DND-41 (cell line): ENCODE data around the gene RHOA.

Source experiments
- EZH2 ChIP-seq: IDR thresholded peaks from 3 replicates; pipeline ENCODE4 v1.6.1; 2012; ENCODE audit warnings: borderline replicate concordance, low read depth, mild to moderate bottlenecking, moderate library complexity, low read length, inconsistent platforms; ENCODE audit not compliant: severe bottlenecking
- TF ChIP-seq, protein P1 (sequence below): IDR thresholded peaks from 2 replicates; pipeline ENCODE4 v1.5.1; 2012; ENCODE audit warnings: borderline replicate concordance, low read length, moderate library complexity, mild to moderate bottlenecking; ENCODE audit not compliant: poor library complexity, severe bottlenecking; ENCODE audit errors: extremely low read depth

DNA sequence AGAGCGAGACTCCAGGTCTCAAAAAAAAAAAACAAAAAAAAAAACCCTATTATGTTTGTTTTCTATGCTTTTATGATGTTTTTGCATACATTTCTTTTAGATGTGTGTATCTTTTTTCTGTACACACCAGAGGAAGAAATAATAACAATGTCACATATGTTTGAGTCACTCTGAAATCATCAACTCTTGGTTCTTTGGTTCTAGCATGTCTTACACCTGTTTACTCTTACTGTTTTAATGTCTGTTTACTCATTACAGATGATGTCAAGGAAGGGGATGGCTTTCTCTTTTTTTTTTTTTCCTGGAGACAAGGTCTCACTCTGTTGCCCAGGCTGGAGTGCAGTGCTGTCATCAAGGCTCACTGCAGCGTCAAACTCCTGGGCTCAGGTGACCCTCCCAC lies 24.1 kb downstream of the RHOA start:
- TF ChIP-seq, protein P1, sequence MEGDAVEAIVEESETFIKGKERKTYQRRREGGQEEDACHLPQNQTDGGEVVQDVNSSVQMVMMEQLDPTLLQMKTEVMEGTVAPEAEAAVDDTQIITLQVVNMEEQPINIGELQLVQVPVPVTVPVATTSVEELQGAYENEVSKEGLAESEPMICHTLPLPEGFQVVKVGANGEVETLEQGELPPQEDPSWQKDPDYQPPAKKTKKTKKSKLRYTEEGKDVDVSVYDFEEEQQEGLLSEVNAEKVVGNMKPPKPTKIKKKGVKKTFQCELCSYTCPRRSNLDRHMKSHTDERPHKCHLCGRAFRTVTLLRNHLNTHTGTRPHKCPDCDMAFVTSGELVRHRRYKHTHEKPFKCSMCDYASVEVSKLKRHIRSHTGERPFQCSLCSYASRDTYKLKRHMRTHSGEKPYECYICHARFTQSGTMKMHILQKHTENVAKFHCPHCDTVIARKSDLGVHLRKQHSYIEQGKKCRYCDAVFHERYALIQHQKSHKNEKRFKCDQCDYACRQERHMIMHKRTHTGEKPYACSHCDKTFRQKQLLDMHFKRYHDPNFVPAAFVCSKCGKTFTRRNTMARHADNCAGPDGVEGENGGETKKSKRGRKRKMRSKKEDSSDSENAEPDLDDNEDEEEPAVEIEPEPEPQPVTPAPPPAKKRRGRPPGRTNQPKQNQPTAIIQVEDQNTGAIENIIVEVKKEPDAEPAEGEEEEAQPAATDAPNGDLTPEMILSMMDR = no peak
- TF ChIP-seq EZH2 = no peak
